HK-2 (cell line): ENCODE data around the gene SLC27A2.
"Not testable (repeated sequence)": the region's sequence is repeated elsewhere in the genome, so short reads cannot be mapped to it uniquely, and the experiment has no call there.

Experiments
- DNase-seq: peaks from one replicate; pipeline ENCODE4 v3.0.0-alpha.2; 2018; ENCODE audit not compliant: unreplicated experiment

The SLC27A2 gene

DNA sequence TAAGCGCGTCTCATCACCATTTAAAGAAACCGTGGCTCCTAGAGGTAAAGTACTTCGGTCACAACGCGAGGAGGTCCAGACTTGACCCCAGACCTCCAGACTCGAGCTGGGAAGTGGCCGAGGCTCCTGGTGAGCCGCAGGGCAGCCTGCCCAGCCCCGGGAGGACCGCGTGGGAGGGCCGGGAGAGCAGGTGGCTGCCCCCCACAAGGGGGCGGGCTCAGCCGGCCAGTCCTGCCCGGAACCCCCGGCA is at the start of gene SLC27A2:
TSS of gene SLC27A2 (plus strand) at position 228 of the 250 bp plus-strand sequence. CDS start 232 bp downstream, outside the sequence.
- peak; percentile 30 for DNase-seq

DNA sequence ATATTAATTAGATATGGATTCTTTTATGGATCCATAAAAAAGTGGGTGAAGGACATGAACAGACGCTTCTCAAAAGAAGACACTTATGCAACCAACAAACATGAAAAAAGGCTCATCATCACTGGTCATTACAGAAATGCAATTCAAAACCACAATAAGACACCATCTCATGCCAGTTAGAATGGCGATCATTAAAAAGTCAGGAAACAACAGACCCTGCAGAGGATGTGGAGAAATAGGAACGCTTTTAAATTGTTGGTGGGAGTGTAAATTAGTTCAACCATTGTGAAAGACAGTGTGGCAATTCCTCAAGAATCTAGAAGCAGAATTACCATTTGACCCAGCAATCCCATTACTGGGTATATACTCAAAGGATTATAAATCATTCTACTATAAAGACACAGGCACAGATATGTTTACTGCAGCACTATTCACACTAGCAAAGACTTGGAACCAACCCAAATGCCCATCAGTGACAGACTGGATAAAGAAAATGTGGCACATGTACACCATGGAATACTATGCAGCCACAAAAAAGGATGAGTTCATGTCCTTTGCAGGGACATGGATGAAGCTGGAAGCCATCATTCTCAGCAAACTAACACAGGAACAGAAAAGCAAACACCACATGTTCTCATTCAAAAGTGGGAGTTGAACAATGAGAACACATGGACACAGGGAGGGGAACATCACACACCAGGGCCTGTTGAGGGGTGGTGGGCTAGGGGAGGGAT is 49.6 kb upstream of the SLC27A2 start:
- not testable (repeated sequence) for DNase-seq

DNA sequence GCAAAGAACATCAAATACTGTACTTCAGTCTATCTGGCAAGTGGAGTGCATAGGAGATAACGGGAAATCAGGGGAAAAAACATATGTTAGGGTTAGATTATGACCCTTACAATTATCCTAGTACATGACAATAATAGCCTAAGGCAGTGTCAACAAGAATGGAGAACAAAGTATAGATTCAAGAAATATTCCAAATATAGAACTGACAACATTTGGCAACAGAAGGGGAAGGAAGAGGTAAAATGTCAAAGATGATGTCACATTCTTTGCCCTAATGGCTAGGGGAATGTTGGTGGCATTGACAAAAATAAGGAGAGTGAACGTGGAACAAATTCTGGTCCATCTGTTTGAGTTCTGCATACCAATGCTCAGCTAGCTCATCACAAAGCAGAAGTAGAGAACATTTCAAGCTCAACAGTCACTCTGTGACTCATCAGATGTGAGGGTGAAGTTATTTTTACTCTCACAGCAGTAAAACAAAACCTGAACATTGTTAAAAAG is 47.4 kb upstream of the SLC27A2 start:
- no peak for DNase-seq

DNA sequence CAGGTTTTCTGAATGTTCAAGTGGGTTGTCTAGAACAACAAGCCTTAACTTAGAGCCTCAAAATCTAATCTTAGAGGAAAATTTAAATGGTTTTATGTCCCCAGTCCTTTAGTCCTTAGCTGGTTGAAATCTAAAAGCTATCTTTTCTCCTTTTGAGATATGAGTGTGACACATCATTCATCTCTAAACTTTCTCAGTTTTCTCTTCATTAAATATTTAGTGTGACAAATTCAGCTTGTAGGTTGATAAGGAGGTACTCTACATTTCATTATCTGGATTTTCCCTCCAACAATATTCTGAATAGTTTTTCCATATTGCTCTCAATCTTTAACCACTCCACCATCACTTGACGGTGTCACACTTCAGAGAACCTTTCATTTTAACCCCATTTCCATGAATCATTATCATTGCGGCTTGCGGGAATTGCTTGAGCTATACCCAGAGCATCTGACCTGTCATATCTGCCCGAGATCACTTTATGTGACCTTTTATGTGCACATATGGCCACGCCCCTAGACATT is 46.9 kb upstream of the SLC27A2 start:
- DNase-seq = no peak

DNA sequence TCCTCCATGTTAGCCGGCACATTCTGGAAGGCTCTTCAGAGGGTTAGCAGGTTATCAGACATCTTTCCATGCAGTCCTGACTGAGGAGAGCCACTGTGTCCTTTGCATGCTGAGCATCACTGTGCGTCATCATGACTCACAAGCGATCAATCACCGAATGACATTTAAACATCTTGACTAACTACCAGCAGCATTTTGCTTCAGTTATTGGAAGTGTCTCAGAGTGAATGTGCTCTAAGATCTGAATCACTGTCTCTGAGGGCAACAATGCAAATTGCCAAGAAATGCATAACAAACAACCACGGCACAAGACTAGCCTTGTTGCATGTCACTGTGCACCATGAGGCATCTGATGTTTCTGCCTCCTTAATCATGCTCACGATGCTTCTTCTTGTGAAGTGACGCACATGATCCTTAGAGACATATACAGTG is 44.6 kb upstream of the SLC27A2 start:
- no peak for DNase-seq

DNA sequence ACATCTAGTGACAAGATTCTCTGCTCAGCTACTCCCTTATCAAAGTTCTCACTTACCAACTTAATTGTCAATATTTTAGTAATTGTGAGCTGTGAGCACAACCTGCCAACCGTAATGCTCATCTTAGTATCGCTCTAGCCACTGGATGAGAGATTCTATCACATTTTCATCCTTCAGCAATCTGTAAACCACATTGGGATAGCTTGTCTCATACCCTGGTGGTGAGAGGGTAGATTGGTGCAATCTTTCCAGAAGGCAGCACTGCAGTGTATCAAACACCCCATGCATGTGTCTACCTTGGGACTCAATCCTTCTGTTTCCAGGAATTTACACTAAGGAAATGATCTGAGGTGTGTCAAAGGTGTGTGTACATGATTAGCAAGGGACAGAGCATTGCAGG is 44.1 kb upstream of the SLC27A2 start:
- no peak for DNase-seq

DNA sequence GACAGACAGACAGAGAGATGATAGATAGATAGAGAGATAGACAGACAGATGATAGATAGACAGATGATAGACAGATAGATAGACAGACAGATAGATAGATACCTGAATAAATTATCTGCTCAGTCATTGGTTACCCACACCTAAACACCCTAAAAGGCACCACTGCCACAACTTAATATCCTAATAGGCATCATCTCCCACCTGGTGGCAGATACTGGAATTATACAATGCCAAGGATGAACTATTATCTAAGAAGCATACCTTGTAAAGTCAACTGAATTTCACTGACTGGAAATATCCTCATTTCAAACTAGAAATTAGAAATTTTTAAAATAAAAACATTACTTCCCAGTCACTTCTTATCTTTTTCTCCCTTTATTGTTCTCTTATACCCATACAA is 43.6 kb upstream of the SLC27A2 start:
- no peak for DNase-seq

DNA sequence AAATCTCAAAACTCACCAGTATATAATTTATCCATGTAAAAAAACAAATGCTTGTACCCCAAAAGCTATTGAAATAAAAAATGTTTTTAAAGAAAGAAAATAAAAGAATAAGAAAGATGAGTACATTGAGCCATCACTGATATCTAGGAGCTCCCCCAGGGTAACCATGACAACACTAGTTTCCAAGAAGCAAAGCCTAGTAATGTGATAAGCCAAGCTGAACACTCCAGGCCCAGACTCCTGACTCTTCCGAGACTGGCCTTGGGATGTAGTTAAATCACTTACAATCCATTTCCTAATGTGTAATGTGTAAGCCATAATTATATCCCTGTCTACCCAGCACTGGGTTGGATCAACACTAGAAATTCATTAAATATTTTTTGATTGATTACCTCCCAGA is 41.9 kb upstream of the SLC27A2 start:
- no peak for DNase-seq

DNA sequence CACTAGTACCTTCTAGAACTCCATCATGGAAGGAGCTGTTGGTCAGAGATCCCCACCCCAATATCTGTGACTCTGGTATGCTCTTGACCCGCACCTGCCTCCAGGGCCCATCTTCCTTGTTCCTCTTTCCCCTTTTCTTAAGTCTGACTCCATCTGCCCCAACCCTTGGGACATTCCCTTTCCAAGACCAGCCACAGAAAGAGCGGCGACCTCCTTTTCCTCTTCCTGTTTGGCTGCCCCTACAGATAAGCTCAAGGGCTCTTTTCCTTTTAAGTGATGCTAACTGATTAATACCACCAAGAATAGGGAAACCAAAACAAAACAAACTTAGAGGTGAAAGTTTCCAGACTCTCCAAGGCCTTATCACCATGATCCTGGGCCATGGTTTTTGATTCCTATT is 41.0 kb upstream of the SLC27A2 start:
- no peak for DNase-seq

DNA sequence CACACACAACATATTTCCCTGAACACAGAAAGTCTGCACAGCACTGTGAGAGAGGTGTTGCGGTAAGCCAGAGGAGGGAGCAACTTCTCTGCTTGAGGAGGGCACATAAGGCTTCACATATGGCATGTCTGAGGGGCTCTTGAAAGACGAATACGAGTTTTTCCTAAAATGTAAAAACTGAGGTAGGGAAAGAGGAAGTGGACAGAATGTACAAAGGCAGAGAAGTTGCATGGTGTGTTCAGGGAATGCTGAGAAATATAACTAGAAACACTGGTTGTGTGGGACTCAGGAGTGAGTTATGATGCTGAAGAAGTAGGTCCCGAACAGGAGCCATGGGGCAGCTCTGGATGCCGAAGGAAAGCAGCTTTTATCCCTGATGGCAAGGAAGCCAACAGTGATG is 40.1 kb upstream of the SLC27A2 start:
- no peak for DNase-seq

DNA sequence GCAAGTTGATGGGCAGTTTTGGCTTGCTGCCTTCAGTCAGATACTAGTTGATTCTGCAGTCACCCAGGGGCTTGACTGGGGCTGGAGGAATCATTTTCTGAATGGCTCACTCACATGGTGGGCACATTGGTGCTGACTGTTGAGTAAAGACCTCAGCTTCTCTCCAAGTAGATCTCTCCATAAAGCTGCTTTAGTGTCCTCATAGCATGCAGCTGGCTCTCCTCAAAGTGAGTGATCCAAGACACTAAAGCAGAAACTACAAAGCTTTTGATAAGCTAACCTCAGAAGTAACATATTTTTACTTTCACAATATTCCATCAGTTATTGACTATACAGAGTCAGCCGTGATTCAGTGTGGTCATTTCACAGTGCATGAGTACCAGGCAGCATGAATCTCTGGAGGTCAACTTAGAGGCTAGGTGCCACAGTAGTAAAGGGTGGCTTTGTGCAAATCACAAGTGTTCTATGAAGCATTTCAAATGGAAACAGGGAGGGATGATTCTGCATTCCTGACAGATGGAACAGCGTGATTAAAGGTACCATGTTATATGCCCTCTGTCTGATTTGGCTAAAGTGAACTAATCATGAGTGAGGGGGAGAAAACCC is 38.6 kb upstream of the SLC27A2 start:
- DNase-seq = no peak

DNA sequence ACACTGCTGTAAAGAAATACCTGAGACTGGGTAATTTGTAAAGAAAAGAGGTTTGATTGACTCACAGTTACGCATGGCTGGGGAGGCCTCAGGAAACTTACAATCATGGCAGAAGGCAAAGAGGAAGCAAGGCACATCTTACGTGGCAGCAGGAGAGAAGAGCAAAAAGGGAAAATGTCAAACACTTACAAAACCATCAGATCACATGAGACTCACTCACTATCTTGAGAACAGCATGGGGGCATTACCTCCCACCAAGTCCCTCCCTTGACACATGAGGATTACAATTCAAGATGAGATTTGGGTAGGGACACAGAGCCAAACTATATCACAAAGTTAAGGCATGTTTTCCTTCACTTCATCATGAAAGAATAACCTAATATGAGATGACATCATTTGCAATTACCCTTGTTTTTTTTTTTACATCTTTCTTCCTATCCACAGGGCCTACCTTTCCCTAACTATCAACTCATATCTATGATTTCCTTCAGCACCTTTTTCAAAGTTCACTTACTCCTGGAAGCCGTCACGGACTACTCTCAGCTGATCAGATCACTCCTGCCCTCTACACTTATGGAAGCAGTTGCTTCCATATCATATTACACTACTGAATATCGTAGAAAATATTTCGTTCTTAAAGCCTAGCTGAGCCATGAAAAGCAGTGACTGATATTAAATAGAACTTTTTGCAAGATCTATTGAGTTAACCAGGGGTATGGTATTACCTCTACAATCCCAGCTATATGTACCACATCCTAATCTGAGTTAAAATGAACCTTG is 37.5 kb upstream of the SLC27A2 start:
- DNase-seq = no peak

DNA sequence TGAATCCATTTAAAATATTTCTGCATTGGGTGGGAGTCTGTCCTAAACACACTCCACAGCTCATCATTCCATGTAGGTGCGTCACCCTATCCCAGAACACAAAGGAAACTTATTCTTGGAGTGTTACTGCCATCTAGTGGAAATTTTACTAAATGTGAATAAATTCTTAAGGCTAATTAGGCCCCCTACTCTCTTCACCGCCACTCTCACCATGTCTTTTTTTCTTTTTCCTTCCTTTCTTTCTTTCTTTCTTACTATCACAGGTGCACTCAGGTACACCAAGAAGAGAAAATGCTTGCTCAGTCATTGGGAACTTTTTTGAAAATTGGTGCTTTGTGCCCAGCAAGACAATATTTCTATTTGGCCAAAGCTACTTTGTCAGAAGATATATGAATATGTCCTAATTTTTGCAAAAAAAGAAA is 36.5 kb upstream of the SLC27A2 start:
- DNase-seq = no peak

DNA sequence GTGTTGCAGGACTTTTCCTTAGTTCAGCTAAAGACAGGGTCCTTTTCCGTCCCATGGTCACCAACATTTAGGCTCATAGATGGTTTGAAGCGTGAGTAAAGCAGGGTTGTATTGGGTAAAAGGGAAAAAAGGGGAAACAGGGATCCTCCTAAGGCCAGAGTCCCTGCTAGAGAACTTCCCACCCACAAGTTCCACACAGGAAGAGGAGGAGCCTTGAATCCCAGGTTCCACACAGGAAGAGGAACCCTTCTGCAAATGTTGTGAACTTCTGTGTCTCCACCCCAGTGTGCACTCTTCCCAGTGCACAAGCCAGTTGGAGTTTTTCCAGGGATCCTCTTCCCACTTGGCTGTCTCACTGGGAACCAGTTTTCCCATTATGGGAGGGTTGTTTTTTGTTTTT is 35.4 kb upstream of the SLC27A2 start:
- no peak for DNase-seq

DNA sequence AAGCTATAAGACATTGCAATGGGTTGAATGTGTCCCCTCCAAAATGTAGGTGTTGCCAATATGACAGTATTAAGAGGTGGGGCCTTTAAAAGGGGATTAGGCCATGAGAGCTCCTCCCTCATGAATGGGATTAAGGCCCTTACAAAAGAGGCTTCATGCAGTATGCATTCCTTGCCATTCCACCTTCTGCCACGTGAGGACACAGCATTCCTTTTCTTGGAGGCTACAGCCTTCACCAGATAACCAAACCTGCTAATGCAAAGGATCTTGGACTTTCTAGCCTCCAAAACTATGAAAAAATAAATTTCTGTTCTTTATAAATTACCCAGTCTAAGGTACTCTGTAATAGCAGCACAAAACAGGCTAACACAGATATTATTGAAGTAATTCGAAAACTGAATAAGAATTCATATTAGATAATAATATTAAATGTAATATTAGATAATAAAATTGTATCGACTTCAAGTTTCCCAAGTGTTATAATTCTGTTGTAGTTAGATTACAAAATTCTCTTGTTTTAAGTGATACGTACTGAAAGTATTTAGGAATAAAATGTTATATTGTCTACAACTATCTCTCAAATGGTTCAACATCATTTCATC is 33.5 kb upstream of the SLC27A2 start:
- no peak for DNase-seq

DNA sequence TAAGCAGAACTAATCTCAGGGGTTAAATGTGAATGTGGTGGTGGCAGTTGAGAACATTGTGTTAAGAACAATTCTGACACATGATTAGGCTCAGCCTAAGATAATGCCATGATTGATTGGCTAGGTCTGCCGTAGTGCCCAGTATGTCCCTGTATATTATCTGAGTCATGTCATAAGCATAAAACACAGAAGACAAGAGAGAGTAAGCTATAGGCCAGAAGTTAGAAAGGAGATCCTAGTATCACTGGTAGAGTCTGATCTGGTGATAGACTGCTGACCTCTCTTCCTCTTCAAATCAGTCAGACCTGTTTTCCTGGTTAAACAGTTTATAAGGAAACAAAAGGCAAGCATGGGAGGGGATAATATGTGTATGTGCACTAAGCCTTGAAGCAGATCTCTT is 32.9 kb upstream of the SLC27A2 start:
- DNase-seq = no peak

DNA sequence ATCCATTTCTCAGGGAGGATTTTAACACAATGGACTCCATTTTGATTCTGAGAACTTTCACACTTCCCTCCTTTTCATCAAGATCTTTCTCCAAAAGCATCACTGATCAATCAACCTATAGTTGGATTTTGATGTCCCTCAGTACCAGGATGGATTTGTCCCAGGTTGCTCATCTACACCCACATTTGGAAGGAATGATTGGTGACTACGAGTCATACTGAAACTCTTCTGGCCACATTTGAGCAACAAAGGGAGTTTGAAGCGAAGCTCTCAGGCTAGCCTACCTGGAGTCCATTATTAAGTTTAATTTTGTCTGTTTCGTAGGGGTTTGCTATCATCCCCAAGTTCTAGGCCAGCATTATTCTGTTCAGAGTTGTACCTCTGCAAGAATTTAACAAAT is 31.6 kb upstream of the SLC27A2 start:
- no peak for DNase-seq

DNA sequence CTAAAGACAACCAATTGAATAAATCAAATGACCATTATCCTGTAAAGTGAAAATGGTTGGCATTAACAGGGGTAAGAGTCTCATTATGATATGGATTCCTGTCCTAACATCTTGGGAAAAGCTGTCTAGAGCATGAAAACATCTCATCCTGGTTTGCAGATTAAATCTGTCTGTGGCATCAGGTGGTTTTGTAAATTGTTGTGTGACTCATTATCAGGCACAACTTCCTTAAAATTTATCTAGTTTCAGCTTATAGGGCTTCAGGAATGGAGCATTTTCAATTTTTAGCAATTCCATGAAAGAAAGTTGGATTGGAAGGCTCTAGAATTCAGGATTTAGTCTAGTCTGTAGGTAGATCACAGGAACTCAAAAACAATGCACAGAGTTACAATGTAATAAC is 31.1 kb upstream of the SLC27A2 start:
- no peak for DNase-seq

DNA sequence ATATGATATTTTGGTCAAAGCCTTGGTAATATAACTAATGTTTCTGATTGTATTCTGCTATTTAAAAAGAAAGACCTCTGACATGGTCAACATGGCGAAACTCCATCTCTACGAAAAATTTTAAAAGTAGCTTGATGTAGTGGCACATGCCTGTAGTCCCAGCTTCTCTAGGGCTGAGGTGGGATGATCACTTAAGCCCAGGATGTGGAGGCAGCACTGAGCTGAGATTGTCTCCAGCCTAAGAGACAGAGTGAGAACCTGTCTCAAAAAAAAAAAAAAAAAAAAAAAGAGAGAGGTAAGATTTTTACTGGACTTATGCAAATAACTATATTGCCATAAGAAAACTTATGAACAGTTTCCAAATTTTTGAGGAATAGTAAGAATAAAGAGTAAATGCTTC is 30.5 kb upstream of the SLC27A2 start:
- DNase-seq = no peak

DNA sequence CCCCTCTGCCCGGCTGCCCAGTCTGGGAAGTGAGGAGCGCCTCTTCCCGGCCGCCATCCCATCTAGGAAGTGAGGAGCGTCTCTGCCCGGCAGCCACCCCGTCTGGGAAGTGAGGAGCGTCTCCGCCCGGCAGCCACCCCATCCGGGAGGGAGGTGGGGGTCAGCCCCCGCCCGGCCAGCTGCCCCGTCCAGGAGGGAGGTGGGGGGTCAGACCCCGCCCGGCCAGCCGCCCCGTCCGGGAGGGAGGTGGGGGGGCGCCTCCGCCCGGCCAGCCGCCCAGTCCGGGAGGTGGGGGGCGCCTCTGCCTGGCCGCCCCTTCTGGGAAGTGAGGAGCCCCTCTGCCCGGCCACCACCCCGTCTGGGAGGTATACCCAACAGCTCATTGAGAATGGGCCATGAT is 23.8 kb upstream of the SLC27A2 start:
- DNase-seq = not testable (repeated sequence)

DNA sequence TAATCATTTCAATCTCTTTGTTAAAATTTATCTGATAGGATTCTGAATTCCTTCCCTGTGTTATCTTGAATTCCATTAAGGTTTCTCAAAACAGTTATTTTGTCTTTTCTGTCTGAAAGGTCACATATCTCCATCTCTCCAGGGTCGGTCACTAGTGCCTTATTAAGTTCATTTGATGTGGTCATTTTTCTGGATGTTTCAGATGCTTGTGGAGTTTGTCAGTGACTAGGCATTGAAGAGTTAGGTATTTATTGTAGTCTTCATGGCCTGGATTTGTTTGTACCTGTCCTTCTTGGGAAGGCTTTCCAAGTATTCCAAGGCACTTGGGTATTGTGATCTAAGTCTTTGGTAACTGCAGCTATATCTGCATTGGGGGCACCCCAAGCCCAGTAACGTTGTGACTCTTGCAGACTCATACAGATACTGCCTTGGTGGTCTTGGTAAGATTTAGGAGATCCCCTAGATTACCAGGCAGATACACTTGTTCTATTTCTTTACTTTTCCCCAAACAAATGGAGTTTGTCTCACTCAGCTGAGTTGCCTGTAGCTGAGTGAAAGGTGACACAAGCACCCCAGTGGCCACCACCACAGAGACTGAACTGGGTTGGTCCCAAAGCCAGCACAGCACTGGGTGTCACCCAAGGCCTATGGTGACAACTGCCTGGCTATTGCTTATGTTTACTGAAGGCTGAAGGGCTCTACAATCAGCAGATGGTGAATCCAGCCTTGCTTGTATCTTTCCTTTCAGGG is 18.9 kb upstream of the SLC27A2 start:
- DNase-seq = no peak
